GM12872 (cell line): ENCODE data around the gene THAP12.

Experiments
- CTCF ChIP-seq: IDR thresholded peaks from 3 replicates; pipeline ENCODE4 v1.5.1; 2011; ENCODE audit warnings: low read depth, mild to moderate bottlenecking, low read length, moderate library complexity; ENCODE audit not compliant: insufficient read depth

Gene THAP12

GRCh38 chr11:76391811-76392475 is 11.0 kb upstream of the THAP12 start:
- TF ChIP-seq CTCF, result no peak

- TF ChIP-seq CTCF, result no peak
Measured at GRCh38 chr11:76391021-76391420, 10.1 kb upstream of the THAP12 start.

- no peak for TF ChIP-seq CTCF
Measured at GRCh38 chr11:76388408-76388807, 7.5 kb upstream of the THAP12 start.

GRCh38 chr11:76385903-76386302 is 5.0 kb upstream of the THAP12 start:
- TF ChIP-seq CTCF, result no peak

- no peak for TF ChIP-seq CTCF
Measured at GRCh38 chr11:76382209-76382608, 1.3 kb upstream of the THAP12 start.

- TF ChIP-seq CTCF, result no peak
Measured at GRCh38 chr11:76380159-76380976, 564 bp downstream of the THAP12 start.

GRCh38 chr11:76379807-76380158 is 1.1 kb downstream of the THAP12 start:
- no peak for TF ChIP-seq CTCF
